B cell (primary cell): Measurements from ENCODE around the gene FAM217A.

Source experiments
- CTCF ChIP-seq: fragments of 200-600 bp; IDR thresholded peaks from one replicate; pipeline ENCODE4 v1.8.0; 2022; ENCODE audit warnings: antibody characterized with exemption, mild to moderate bottlenecking
- EZH2 ChIP-seq: IDR thresholded peaks from 2 replicates; pipeline ENCODE4 v1.6.1; 2012; ENCODE audit warnings: borderline replicate concordance, low read depth, mild to moderate bottlenecking, moderate library complexity, low read length; ENCODE audit not compliant: insufficient read depth, poor library complexity, severe bottlenecking

- no peak for TF ChIP-seq CTCF
- no peak for TF ChIP-seq EZH2
Measured at GRCh38 chr6:4125500-4125899, 46.6 kb upstream of the FAM217A start.
